Measurements from ENCODE around the gene FCN1.

The FCN1 gene

DNA sequence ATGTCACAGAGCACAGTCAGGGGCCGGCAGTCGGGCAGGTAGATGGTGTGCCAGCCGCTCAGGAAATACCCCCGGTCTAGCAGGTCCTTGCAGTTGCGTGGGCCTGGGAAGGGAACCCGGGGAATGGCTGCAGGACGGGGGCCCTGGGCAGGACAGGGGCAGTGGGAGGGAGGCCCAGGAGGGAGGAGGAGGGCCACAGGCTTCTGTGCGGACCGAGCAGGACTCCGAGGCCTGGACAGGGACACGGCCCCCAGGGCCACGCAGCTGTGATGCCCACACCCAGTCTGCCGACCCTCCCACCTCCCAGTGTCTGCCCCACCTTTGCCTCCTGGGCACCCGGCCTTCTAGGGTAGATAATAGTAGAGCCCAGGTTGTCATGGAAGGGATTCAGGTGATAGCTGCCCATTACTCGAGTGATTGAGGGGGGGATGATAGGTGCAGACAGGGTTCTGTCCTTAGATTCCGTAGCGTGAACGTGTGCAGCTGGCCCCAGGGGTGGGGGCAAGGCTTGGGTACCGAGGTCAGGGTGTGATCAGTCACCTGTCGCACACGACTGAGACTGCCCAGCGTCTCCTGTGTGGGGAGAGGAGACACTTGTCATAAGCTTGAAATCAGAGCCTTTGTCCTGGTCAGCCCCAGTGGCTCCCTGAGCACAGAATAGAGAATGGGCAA, 4.5 kb downstream of the FCN1 start:
- Histone ChIP-seq H2AFZ (ENCODE audit: low read depth, low read length, severe bottlenecking) (no peak overlapping the region), H3K79me2 (ENCODE audit: insufficient read depth, low read length) (no peaks in the 10 kb centered on the region), H3K27ac (ENCODE audit: low read depth, low read length) (no peak overlapping the region), H3K9ac (ENCODE audit: low read length) (no peak overlapping the region), H4K20me1 (ENCODE audit: low read depth, low read length) (no peaks in the 10 kb centered on the region), H3K4me2 (ENCODE audit: low read depth, low read length, poor library complexity, severe bottlenecking) (no peak overlapping the region), H3K36me3 (ENCODE audit: low read length) (no peaks in the 10 kb centered on the region), H3F3A (ENCODE audit: insufficient read depth) (no peaks in the 10 kb centered on the region), H3K9me3 (ENCODE audit: insufficient read depth, low read length) (no peaks in the 10 kb centered on the region), H3K27me3 (ENCODE audit: low read length) (no peaks in the 10 kb centered on the region), H3K9me2 (replicated peaks; ENCODE audit: insufficient read depth, low read length) (no peaks in the 10 kb centered on the region), H3K4me3 (ENCODE audit: insufficient read depth, low read length, poor library complexity, severe bottlenecking) (no peak overlapping the region)
- TF ChIP-seq, protein P1, sequence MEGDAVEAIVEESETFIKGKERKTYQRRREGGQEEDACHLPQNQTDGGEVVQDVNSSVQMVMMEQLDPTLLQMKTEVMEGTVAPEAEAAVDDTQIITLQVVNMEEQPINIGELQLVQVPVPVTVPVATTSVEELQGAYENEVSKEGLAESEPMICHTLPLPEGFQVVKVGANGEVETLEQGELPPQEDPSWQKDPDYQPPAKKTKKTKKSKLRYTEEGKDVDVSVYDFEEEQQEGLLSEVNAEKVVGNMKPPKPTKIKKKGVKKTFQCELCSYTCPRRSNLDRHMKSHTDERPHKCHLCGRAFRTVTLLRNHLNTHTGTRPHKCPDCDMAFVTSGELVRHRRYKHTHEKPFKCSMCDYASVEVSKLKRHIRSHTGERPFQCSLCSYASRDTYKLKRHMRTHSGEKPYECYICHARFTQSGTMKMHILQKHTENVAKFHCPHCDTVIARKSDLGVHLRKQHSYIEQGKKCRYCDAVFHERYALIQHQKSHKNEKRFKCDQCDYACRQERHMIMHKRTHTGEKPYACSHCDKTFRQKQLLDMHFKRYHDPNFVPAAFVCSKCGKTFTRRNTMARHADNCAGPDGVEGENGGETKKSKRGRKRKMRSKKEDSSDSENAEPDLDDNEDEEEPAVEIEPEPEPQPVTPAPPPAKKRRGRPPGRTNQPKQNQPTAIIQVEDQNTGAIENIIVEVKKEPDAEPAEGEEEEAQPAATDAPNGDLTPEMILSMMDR (IDR thresholded peaks at IDR 0.05; ENCODE audit: insufficient read depth, low read length, poor library complexity, severe bottlenecking): no peak
- TF ChIP-seq EZH2phosphoT487 (conservative IDR thresholded peaks at IDR 0.05; ENCODE audit: low read length): no peak

DNA sequence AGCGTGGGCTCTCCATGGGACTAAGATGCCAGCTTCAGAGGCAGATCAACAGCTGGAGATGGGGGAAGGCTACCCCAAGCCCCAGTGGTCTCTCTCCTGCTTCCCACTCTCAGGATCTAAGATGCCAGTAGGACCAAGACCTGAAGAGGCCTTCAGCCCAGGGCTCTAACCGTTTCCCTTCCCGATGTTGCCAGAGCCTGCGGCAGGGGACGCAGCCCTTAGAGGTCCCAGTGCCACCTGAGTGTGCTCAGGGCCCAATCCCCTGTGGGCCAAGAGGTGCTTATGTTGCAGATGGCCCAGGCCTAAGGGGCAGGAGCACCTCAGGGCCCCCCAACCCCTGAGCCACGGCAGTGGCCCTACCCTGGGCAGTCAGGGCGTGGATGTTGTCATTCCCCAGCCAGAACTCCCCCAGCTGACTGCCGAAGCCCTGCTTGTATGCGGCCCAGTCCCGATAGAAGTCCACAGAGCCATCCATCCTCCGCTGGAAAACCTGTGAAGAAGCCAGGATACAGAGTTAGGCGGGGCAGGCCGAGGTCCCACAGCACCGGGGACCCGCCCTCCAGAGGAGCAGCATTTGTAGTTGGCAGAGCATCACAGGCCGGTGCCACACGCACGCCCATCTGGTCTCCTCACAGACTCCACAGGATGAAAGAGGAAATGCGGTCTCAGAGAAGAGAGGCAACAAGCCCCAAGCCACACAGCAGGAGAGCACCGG, 5.4 kb downstream of the FCN1 start:
- Histone ChIP-seq H3K27ac (ENCODE audit: low read depth, low read length) (no peak overlapping the region), H2AFZ (ENCODE audit: low read depth, low read length, severe bottlenecking) (no peak overlapping the region), H3K4me2 (ENCODE audit: low read depth, low read length, poor library complexity, severe bottlenecking) (no peak overlapping the region), H3K36me3 (ENCODE audit: low read length) (no peaks in the 10 kb centered on the region), H3K9ac (ENCODE audit: low read length) (no peak overlapping the region), H3K9me2 (replicated peaks; ENCODE audit: insufficient read depth, low read length) (no peaks in the 10 kb centered on the region), H3K27me3 (ENCODE audit: low read length) (no peaks in the 10 kb centered on the region), H3K9me3 (ENCODE audit: insufficient read depth, low read length) (no peaks in the 10 kb centered on the region), H3K4me3 (ENCODE audit: insufficient read depth, low read length, poor library complexity, severe bottlenecking) (no peak overlapping the region), H3F3A (ENCODE audit: insufficient read depth) (no peaks in the 10 kb centered on the region), H3K79me2 (ENCODE audit: insufficient read depth, low read length) (no peaks in the 10 kb centered on the region), H4K20me1 (ENCODE audit: low read depth, low read length) (no peaks in the 10 kb centered on the region)
- TF ChIP-seq EZH2phosphoT487 (conservative IDR thresholded peaks at IDR 0.05; ENCODE audit: low read length): no peak
- TF ChIP-seq, protein P1 (IDR thresholded peaks at IDR 0.05; ENCODE audit: insufficient read depth, low read length, poor library complexity, severe bottlenecking): no peak

DNA sequence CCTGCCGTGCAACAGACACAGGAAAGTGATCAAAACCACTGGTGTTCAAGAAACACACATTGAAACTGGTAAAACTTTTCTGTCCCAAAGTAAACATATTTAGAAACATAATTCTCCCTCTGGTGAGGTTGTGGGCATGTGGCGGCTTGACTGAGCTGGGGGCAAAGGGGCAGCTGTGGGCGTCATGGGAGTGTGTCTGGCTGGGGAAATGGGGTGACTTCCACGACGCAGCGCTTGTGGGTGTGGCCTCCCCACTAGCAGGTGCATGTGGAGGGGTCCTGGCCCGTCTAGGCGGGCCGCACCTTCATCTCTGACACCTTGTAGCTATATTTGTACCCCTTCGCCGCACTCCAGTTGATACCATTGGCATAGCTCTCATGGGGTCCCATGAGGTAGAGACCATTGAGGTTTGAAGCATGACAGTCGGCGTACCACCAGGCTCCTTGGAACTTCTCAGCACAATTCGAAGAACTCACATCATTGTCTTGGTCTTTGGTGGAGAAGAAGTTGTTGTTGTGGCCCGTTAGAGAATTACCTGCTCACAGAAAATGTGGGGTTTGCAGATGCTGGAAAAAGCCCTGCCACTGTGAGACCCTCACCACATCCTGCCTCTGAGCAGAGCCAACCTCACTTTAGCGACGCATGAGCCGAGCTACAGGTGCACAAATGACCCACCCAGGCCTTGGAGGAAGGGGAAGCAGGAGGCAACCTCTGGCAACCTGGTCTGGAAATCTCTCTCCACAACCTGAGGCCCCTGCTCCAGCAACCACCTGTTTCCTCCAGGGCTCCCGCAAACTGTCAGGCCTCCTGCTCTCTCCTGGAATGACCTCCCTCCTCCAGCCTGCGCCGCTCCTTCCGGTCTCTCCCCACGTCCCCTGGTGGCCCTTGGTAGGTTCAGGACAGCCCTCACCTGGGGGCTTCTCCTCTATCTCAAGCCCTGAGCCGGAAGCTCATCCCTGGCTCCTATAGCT, 7.9 kb downstream of the FCN1 start:
- no peaks in the 10 kb centered on the region for H3K79me2 ChIP-seq (ENCODE audit: insufficient read depth, low read length)
- H3K27ac ChIP-seq (ENCODE audit: low read depth, low read length): peak overlapping the region; percentile 84
- no peaks in the 10 kb centered on the region for H4K20me1 ChIP-seq (ENCODE audit: low read depth, low read length)
- peak overlapping the region; percentile 26 for H3K4me2 ChIP-seq (ENCODE audit: low read depth, low read length, poor library complexity, severe bottlenecking)
- H3K4me3 ChIP-seq (ENCODE audit: insufficient read depth, low read length, poor library complexity, severe bottlenecking): no peak overlapping the region
- no peaks in the 10 kb centered on the region for H3F3A ChIP-seq (ENCODE audit: insufficient read depth)
- H3K27me3 ChIP-seq (ENCODE audit: low read length): no peaks in the 10 kb centered on the region
- no peaks in the 10 kb centered on the region for H3K9me2 ChIP-seq (replicated peaks; ENCODE audit: insufficient read depth, low read length)
- no peaks in the 10 kb centered on the region for H3K36me3 ChIP-seq (ENCODE audit: low read length)
- peak overlapping the region; percentile 6; the same call in 1 of the 2 replicates for H3K9ac ChIP-seq (ENCODE audit: low read length)
- no peaks in the 10 kb centered on the region for H3K9me3 ChIP-seq (ENCODE audit: insufficient read depth, low read length)
- peak overlapping the region; percentile 17 for H2AFZ ChIP-seq (ENCODE audit: low read depth, low read length, severe bottlenecking)
- TF ChIP-seq EZH2phosphoT487 (conservative IDR thresholded peaks at IDR 0.05; ENCODE audit: low read length): no peak
- TF ChIP-seq, protein P1 (IDR thresholded peaks at IDR 0.05; ENCODE audit: insufficient read depth, low read length, poor library complexity, severe bottlenecking): no peak

Data from SU-DHL-6 (cell line).